ENCODE data around the gene GNB3. TPM values are rescaled to one million over a fixed set of nuclear protein-coding genes. Genes with fewer than 3 reads are reported as not detected.

Gene GNB3
- total RNA-seq, 4 donors from 2014 or later: under 0.01 to 18.3 (median 2.7) TPM; not detected in 1

DNA sequence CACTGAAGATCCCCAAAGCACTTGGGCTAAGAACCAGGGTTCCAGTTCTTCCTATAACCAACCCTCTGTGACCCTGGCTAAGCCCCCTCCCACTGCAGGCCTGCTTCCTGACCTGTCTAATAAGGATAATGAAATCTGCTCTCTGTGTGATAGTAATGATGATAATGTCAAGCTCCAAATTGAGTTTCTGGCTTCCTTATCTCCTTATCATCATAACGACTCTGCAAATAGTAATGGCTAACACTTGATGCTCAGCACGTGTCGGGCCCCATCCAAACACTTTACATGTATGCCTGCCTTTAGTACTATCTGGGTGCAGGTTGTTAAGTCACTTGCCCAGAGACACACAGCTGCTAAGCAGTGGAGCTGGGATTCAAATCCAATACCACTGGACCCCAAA is 24.1 kb upstream of the GNB3 start:
- no peaks in the 10 kb centered on the region for H3K9me3 ChIP-seq
- DNase-seq: no peak
- intact Hi-C loops (cut with DNase I; ENCODE audit: low total_unique reads): no loop called here
- TF ChIP-seq POLR2A (IDR thresholded peaks at IDR 0.05): no peak
- TF ChIP-seq, protein P1, sequence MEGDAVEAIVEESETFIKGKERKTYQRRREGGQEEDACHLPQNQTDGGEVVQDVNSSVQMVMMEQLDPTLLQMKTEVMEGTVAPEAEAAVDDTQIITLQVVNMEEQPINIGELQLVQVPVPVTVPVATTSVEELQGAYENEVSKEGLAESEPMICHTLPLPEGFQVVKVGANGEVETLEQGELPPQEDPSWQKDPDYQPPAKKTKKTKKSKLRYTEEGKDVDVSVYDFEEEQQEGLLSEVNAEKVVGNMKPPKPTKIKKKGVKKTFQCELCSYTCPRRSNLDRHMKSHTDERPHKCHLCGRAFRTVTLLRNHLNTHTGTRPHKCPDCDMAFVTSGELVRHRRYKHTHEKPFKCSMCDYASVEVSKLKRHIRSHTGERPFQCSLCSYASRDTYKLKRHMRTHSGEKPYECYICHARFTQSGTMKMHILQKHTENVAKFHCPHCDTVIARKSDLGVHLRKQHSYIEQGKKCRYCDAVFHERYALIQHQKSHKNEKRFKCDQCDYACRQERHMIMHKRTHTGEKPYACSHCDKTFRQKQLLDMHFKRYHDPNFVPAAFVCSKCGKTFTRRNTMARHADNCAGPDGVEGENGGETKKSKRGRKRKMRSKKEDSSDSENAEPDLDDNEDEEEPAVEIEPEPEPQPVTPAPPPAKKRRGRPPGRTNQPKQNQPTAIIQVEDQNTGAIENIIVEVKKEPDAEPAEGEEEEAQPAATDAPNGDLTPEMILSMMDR (IDR thresholded peaks at IDR 0.05): no peak
- no peak overlapping the region for H3K4me3 ChIP-seq
- H3K4me1 ChIP-seq: no peaks in the 10 kb centered on the region
- no peak overlapping the region for H3K27ac ChIP-seq
- no peaks in the 10 kb centered on the region for H3K36me3 ChIP-seq
- H3K27me3 ChIP-seq: no peaks in the 10 kb centered on the region

DNA sequence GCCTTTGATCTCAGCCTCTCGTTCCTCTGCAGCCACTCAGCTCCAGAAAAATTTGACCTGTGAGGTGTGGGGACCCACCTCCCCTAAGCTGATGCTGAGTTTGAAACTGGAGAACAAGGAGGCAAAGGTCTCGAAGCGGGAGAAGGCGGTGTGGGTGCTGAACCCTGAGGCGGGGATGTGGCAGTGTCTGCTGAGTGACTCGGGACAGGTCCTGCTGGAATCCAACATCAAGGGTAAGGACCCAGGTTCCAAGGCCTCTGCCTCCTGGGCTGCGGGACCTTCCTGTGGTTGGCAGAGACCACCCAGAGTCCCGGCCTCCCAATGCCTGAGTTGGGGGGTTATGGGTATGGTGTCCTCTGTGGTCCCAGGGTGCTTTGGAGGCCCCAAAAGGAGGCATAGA is 23.6 kb upstream of the GNB3 start:
- Histone ChIP-seq H3K9me3 (no peaks in the 10 kb centered on the region), H3K27me3 (peaks cover 0 to 3% of the 10 kb centered on the region in 2 donors), H3K4me1 (no peaks in the 10 kb centered on the region), H3K4me3 (no peak overlapping the region), H3K36me3 (no peaks in the 10 kb centered on the region), H3K27ac (no peak overlapping the region)
- DNase-seq: no peak
- no peak for TF ChIP-seq POLR2A (IDR thresholded peaks at IDR 0.05)
- TF ChIP-seq, protein P1 (IDR thresholded peaks at IDR 0.05): no peak
- intact Hi-C loops (cut with DNase I; ENCODE audit: low total_unique reads): no loop called here

DNA sequence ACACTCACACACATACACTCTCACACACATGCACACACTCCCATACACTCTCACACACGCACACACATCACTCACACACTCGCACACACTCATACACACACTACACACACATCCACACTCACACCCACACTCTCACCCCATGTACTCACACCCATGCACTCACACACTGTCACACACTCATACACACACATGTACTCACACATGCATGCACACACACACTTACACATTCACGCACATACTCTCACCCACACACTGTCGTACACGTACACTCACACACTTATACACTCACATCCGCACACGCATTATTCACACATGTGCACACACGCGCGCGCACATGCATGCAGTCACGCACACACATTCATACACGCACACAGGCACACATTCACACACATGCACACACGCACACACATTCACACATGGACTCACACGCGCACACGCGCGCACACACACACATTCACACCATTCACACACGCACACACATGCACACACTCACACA is 23.0 kb upstream of the GNB3 start:
- no peaks in the 10 kb centered on the region for H3K9me3 ChIP-seq
- no peak overlapping the region for H3K4me3 ChIP-seq
- peaks cover 0 to 4% of the 10 kb centered on the region in 2 donors for H3K27me3 ChIP-seq
- TF ChIP-seq, protein P1 (IDR thresholded peaks at IDR 0.05): no peak
- no peak for TF ChIP-seq POLR2A (IDR thresholded peaks at IDR 0.05)
- H3K27ac ChIP-seq: no peak overlapping the region
- H3K4me1 ChIP-seq: no peaks in the 10 kb centered on the region
- H3K36me3 ChIP-seq: no peaks in the 10 kb centered on the region
- DNase-seq: no peak
- intact Hi-C loops (cut with DNase I; ENCODE audit: low total_unique reads): no loop called here

DNA sequence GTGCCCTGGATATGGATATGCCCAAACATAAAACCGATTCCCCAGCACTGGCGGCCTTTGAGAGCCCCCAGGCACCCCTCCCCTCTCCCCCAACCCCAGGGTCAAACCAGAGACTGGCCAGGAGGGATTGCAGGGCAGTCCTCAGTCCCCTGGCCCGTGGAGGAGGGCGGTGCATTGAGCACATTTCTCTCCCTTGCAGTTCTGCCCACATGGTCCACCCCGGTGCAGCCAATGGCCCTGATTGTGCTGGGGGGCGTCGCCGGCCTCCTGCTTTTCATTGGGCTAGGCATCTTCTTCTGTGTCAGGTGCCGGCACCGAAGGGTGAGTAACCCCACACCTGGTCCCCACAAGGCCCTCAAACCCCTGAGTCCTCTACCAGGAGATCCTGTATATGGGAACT is 22.5 kb upstream of the GNB3 start:
- Histone ChIP-seq H3K27ac (no peak overlapping the region), H3K36me3 (no peaks in the 10 kb centered on the region), H3K4me1 (no peaks in the 10 kb centered on the region), H3K27me3 (peaks cover 0 to 4% of the 10 kb centered on the region in 2 donors), H3K9me3 (no peaks in the 10 kb centered on the region), H3K4me3 (no peak overlapping the region)
- TF ChIP-seq, protein P1 (IDR thresholded peaks at IDR 0.05): no peak
- TF ChIP-seq POLR2A (IDR thresholded peaks at IDR 0.05): no peak
- DNase-seq: no peak
- intact Hi-C loops (cut with DNase I; ENCODE audit: low total_unique reads): no loop called here

DNA sequence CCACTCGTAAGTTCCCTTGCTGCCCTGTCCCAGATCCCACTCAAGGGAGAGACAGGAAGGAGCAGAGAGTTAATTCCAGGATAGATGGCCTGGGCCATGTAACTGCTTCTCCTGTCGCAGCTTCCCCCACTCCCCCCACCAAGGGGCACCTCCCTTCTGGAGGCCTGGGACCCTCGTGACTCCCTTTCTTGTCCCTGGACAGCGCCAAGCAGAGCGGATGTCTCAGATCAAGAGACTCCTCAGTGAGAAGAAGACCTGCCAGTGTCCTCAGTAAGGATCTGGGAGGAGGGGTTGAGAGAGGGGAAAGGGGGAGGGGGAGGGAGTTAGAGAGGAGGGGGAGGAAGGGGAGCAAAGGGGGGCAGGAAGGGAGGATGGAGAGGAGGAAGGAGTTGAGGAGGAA is 22.1 kb upstream of the GNB3 start:
- no peak for TF ChIP-seq POLR2A (IDR thresholded peaks at IDR 0.05)
- TF ChIP-seq, protein P1 (IDR thresholded peaks at IDR 0.05): no peak
- intact Hi-C loops (cut with DNase I; ENCODE audit: low total_unique reads): no loop called here

More for the DNA sequence above, 22.1 kb upstream of the GNB3 start:
- DNase-seq: no peak
- Histone ChIP-seq H3K4me1 (no peaks in the 10 kb centered on the region), H3K9me3 (no peaks in the 10 kb centered on the region), H3K4me3 (no peak overlapping the region), H3K27me3 (peaks cover 0 to 4% of the 10 kb centered on the region in 2 donors), H3K36me3 (no peaks in the 10 kb centered on the region), H3K27ac (no peak overlapping the region)
